Activated B cell treated with CpG ODN at 0.5 μM for 24 hours (primary cell): ENCODE data around the gene KLHDC2. TPM values are rescaled to one million over a fixed set of nuclear protein-coding genes. Genes with fewer than 3 reads are reported as not detected.

ENCODE experiments used
- ATAC-seq: fragments of 200-7000 bp; cut with Tn5 transposase; one replicate; pipeline ENCODE4 v1.10.0; 2021; ENCODE audit warnings: low read depth, mild to moderate bottlenecking, moderate library complexity
- CTCF ChIA-PET: fragments of 350-600 bp; sonication (Branson Sonifier 250); formaldehyde crosslinking; loops from one replicate; lab custom pipeline; 2021; ENCODE audit warnings: antibody characterized with exemption; lab: Charles Lee
- POLR2A ChIA-PET: fragments of 350-600 bp; sonication (Branson Sonifier 250); formaldehyde crosslinking; loops from one replicate; lab custom pipeline; 2021; ENCODE audit warnings: antibody characterized with exemption; lab: Charles Lee
- DNase-seq: peaks from one replicate; pipeline ENCODE4 v3.0.0; 2022
- H3K27ac Mint-ChIP-seq: one replicate; pipeline ENCODE4 v1.8.0; 2020; ENCODE audit warnings: mixed read lengths
- H3K27me3 Mint-ChIP-seq: one replicate; pipeline ENCODE4 v1.8.0; 2021; ENCODE audit warnings: mixed read lengths
- H3K36me3 Mint-ChIP-seq: one replicate; pipeline ENCODE4 v1.8.0; 2021; ENCODE audit warnings: low read depth, mixed read lengths
- H3K4me1 Mint-ChIP-seq: one replicate; pipeline ENCODE4 v1.8.0; 2021; ENCODE audit warnings: mixed read lengths
- H3K4me3 Mint-ChIP-seq: one replicate; pipeline ENCODE4 v1.8.0; 2020; ENCODE audit warnings: mild to moderate bottlenecking, mixed read lengths
- H3K9me3 Mint-ChIP-seq: one replicate; pipeline ENCODE4 v1.8.0; 2020; ENCODE audit warnings: mixed read lengths
- intact Hi-C: fragments of 100-400 bp; cut with micrococcal nuclease; formaldehyde crosslinking; loops from one replicate; pipeline ENCODE4 v1.15.1; 2024
- total RNA-seq: library from RNA; stranded (reverse); gene quantifications from 2 replicates; pipeline ENCODE4 v1.2.3, GENCODE V29; 2022
- TF ChIP-seq, protein P1 (sequence below): fragments of 200-600 bp; IDR thresholded peaks from one replicate; pipeline ENCODE4 v1.8.0; 2022; ENCODE audit warnings: antibody characterized with exemption, mild to moderate bottlenecking

Gene KLHDC2
- total RNA-seq, 1 donor from 2014 or later, result 31.2 TPM

DNA sequence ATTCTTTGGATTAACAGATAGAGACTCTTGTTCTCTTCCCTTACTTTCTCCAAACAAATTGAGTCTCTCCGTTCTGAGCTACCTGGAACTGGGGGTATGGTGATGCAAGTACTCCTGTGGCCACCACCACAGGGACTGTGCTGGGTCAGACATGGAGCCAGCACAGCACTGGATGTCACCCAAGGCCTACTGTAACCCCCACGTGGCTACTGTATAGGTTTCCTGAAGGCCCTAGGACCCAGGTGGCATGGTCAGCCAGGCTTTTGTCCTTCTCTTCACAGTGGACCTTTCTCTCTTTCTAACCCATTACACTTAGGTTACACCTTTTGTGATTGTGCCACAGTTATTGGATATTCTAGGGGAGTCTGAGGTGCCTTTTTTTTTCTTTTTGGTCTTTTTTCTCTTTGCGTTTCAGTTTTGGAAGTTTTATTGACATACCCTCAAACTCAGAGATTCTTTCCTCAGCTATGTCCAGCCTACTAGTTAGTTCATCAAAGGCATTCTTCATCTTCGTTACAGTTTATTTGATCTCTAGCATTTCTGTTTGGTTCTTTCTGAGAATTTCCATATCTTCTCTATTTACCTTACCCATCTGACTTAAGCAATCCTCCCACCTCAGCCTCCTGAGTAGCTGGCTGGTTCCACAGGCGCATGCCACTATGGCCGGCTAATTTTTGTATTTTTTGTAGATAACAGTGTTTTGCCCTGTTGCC is 6.0 kb upstream of the KLHDC2 start:
- TF ChIP-seq, protein P1, sequence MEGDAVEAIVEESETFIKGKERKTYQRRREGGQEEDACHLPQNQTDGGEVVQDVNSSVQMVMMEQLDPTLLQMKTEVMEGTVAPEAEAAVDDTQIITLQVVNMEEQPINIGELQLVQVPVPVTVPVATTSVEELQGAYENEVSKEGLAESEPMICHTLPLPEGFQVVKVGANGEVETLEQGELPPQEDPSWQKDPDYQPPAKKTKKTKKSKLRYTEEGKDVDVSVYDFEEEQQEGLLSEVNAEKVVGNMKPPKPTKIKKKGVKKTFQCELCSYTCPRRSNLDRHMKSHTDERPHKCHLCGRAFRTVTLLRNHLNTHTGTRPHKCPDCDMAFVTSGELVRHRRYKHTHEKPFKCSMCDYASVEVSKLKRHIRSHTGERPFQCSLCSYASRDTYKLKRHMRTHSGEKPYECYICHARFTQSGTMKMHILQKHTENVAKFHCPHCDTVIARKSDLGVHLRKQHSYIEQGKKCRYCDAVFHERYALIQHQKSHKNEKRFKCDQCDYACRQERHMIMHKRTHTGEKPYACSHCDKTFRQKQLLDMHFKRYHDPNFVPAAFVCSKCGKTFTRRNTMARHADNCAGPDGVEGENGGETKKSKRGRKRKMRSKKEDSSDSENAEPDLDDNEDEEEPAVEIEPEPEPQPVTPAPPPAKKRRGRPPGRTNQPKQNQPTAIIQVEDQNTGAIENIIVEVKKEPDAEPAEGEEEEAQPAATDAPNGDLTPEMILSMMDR, result no peak
- POLR2A ChIA-PET, result interaction anchor here (0.5 kb wide), 1 partner anchor 66 kb away, joined by 4 read pairs; no protein-coding TSS in a partner anchor
- no peak overlapping the region for H3K27ac Mint-ChIP-seq

DNA sequence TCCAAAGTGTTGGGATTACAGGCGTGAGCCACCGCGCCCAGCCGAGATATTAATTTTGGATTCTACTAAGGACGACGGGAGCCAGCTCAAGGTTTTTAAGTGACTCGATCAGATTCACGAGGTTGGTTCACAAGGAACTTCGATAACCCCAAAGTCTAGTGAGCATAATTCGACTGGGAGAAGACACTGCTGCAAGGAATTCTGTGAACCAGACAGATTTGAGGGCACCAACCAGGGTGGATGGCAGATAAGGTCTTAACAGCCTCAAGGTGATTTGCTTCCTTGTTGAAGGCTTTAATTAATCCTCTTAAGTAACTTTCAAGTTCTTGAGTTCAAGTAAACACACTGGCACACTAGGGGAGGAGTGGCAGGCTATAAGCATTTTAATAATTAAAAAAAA is 1.1 kb upstream of the KLHDC2 start:
- ATAC-seq (no peak), DNase-seq (no peak)
- ChIA-PET CTCF (interaction anchor here (0.7 to 3.0 kb wide), 6 partner anchors 79 to 835 kb away, joined by 3 to 19 read pairs (median 5); partner anchors contain the start of genes DNAAF2, NEMF and POLE2), POLR2A (interaction anchor here (0.6 to 4.9 kb wide), 23 partner anchors 9 to 596 kb away, joined by 3 to 95 read pairs (median 7); partner anchors contain the start of genes ARF6, DNAAF2, KLHDC1 and LRR1)
- H3K27ac Mint-ChIP-seq, result peak overlapping the region; percentile 99
- intact Hi-C loops, result loop anchor here (1.0 to 5.0 kb wide), 4 partner anchors 79 to 765 kb away; partner anchors contain the start of genes DMAC2L, L2HGDH, MAP4K5 and MGAT2
- TF ChIP-seq, protein P1, result no peak
- peaks cover 4% of the 10 kb centered on the region for H3K36me3 Mint-ChIP-seq
- no peaks in the 10 kb centered on the region for H3K27me3 Mint-ChIP-seq
- H3K4me3 Mint-ChIP-seq, result peak overlapping the region; percentile 93
- H3K9me3 Mint-ChIP-seq, result no peaks in the 10 kb centered on the region
- H3K4me1 Mint-ChIP-seq, result peaks cover 33% of the 10 kb centered on the region

More for the DNA sequence above, 6.0 kb upstream of the KLHDC2 start:
- H3K27me3 Mint-ChIP-seq, result no peaks in the 10 kb centered on the region
- no peaks in the 10 kb centered on the region for H3K9me3 Mint-ChIP-seq
- intact Hi-C loops, result no loop called here
- no peak overlapping the region for H3K4me3 Mint-ChIP-seq
- H3K4me1 Mint-ChIP-seq, result peaks cover 4% of the 10 kb centered on the region
- H3K36me3 Mint-ChIP-seq, result no peaks in the 10 kb centered on the region
- DNase-seq, result no peak
- CTCF ChIA-PET, result no interaction called here
- no peak for ATAC-seq

DNA sequence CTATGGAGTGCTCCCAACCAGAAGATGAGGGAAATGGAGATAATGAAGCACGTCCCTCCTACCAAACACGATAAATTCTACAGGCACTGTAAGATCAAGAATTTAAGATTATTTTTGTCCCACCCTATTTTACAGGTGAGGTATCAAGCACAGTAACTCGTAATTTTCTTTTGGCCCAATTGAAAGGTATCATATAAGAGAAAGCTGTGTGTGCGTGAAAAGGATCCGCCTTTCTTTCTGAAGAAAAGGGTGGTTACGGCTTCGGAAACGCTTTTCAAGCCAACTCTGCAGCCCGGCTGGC is 733 bp upstream of the KLHDC2 start:
- peaks cover 33% of the 10 kb centered on the region for H3K4me1 Mint-ChIP-seq
- intact Hi-C loops, result loop anchor here (1.0 to 5.0 kb wide), 4 partner anchors 79 to 765 kb away; partner anchors contain the start of genes DMAC2L, L2HGDH, MAP4K5 and MGAT2
- CTCF ChIA-PET, result interaction anchor here (0.7 to 3.0 kb wide), 7 partner anchors 79 to 834 kb away, joined by 3 to 19 read pairs (median 5); partner anchors contain the start of genes DNAAF2, MGAT2, NEMF and POLE2
- no peaks in the 10 kb centered on the region for H3K27me3 Mint-ChIP-seq
- H3K9me3 Mint-ChIP-seq, result no peaks in the 10 kb centered on the region
- H3K27ac Mint-ChIP-seq, result peak overlapping the region; percentile 99
- H3K36me3 Mint-ChIP-seq, result peaks cover 4% of the 10 kb centered on the region
- TF ChIP-seq, protein P1, result no peak
- POLR2A ChIA-PET, result interaction anchor here (0.6 to 4.9 kb wide), 27 partner anchors 9 to 596 kb away, joined by 3 to 95 read pairs (median 7); partner anchors contain the start of genes ARF6, DNAAF2, KLHDC1 and LRR1
- peak overlapping the region; percentile 93 for H3K4me3 Mint-ChIP-seq
- DNase-seq (no peak), ATAC-seq (no peak)

DNA sequence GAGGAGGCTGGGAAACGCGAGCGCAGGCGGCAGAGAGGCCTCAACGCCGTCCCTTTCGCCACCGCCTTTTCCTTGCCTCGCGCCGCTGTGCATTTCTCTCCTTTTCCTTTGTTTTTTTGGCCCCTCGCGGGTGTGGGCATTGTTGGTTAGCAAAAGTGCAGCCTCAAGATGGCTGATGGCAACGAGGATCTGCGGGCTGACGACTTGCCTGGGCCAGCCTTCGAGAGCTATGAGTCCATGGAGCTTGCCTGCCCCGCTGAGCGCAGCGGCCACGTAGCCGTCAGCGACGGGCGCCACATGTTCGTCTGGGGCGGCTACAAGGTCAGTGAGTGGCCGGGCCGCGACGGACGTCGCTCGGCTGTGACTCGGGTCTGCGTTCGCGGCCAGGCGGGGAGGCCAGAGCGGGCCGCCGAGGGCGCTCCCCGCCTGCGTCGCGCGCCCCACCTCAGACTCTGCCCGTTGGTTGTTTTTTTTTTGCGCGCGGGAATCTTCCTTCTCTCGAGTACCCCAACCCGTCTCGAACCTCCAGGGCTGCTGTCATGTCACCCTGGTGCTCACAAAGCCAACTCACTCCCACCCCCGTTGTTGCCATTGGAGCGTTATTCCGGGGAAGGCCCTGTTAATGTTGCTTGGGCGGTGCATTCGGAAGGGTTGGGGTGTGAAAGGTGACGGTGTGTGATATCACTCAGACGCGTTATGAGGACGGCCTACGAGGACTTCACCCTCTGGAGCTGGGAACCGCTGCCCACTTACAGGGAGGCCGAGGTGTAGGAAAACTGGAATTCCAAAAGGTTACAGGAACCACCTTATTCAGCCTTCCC is 558 bp downstream of the KLHDC2 start:
- peak; percentile 34 for DNase-seq
- ChIA-PET POLR2A (interaction anchor here (0.6 to 4.9 kb wide), 25 partner anchors 8 to 1434 kb away, joined by 3 to 95 read pairs (median 7); partner anchors contain the start of genes ARF6, DNAAF2, KLHDC1 and LRR1), CTCF (interaction anchor here (1.0 to 3.0 kb wide), 8 partner anchors 42 to 307 kb away, joined by 3 to 19 read pairs (median 5); partner anchors contain the start of genes DNAAF2, MGAT2, NEMF and POLE2)
- Mint-ChIP-seq H3K27ac (peak overlapping the region; percentile 98), H3K36me3 (peaks cover 4% of the 10 kb centered on the region), H3K4me1 (peaks cover 33% of the 10 kb centered on the region), H3K4me3 (peak overlapping the region; percentile 97), H3K27me3 (no peaks in the 10 kb centered on the region), H3K9me3 (no peaks in the 10 kb centered on the region)
- ATAC-seq, result peak; percentile 13
- TF ChIP-seq, protein P1, result no peak
- intact Hi-C loops, result loop anchor here (1.0 to 5.0 kb wide), 7 partner anchors 75 to 764 kb away; partner anchors contain the start of genes KLHDC1, LRR1, MAP4K5 and NEMF
